Measurements from ENCODE around the gene CDKN1B. TPM values are rescaled to one million over a fixed set of nuclear protein-coding genes. Genes with fewer than 3 reads are reported as not detected.

Gene CDKN1B
- total and polyA plus RNA-seq, 2 experiments from 2014 or later = 7.0 to 46.0 TPM

- Histone ChIP-seq H3K4me3 (no peak overlapping the region), H3K27me3 (no peaks in the 10 kb centered on the region), H3K4me1 (ENCODE audit: insufficient read depth) (no peaks in the 10 kb centered on the region), H3K27ac (no peak overlapping the region), H3K4me2 (no peak overlapping the region), H3K36me3 (replicated peaks; ENCODE audit: insufficient read depth, low read depth) (no peaks in the 10 kb centered on the region), H3K9me3 (ENCODE audit: low read depth) (no peaks in the 10 kb centered on the region), H3K79me2 (no peaks in the 10 kb centered on the region), H2AFZ (no peak overlapping the region), H3K9me2 (replicated peaks; ENCODE audit: insufficient read depth) (no peaks in the 10 kb centered on the region), H4K20me1 (ENCODE audit: insufficient read depth, poor library complexity, severe bottlenecking) (no peaks in the 10 kb centered on the region)
- TF ChIP-seq EZH2 (IDR thresholded peaks at IDR 0.05; ENCODE audit: borderline replicate concordance) = no peak
- no peak for TF ChIP-seq EZH2phosphoT487 (IDR thresholded peaks at IDR 0.05; ENCODE audit: low read depth, severe bottlenecking, unreplicated experiment)
- TF ChIP-seq CTCF (IDR thresholded peaks at IDR 0.05; ENCODE audit: poor library complexity) = no peak
- DNase-seq (ENCODE audit: low spot score) = no peak
Observed at GRCh38 chr12:12686925-12687324, 30.2 kb upstream of the CDKN1B start.

GRCh38 chr12:12689647-12690300 lies 27.4 kb upstream of the CDKN1B start:
- no peaks in the 10 kb centered on the region for H4K20me1 ChIP-seq (ENCODE audit: insufficient read depth, poor library complexity, severe bottlenecking)
- H3K4me1 ChIP-seq (ENCODE audit: insufficient read depth) = no peaks in the 10 kb centered on the region
- H3K79me2 ChIP-seq = no peaks in the 10 kb centered on the region
- H3K9me3 ChIP-seq (ENCODE audit: low read depth) = no peaks in the 10 kb centered on the region
- no peaks in the 10 kb centered on the region for H3K9me2 ChIP-seq (replicated peaks; ENCODE audit: insufficient read depth)
- 83% methylated on average over 5 of the region's 5 CpGs for WGBS (ENCODE audit: low lambda C conversion rate, missing lambda C conversion rate)
- no peak overlapping the region for H2AFZ ChIP-seq
- TF ChIP-seq EZH2phosphoT487 (IDR thresholded peaks at IDR 0.05; ENCODE audit: low read depth, severe bottlenecking, unreplicated experiment) (no peak), EZH2 (IDR thresholded peaks at IDR 0.05; ENCODE audit: borderline replicate concordance) (no peak), CTCF (IDR thresholded peaks at IDR 0.05; ENCODE audit: poor library complexity) (no peak)
- no peak overlapping the region for H3K4me3 ChIP-seq
- H3K27me3 ChIP-seq = no peaks in the 10 kb centered on the region
- no peak overlapping the region for H3K27ac ChIP-seq
- H3K4me2 ChIP-seq = no peak overlapping the region
- DNase-seq (ENCODE audit: low spot score) = no peak
- H3K36me3 ChIP-seq (replicated peaks; ENCODE audit: insufficient read depth, low read depth) = no peaks in the 10 kb centered on the region

- Histone ChIP-seq H3K27ac (no peak overlapping the region), H3K36me3 (replicated peaks; ENCODE audit: insufficient read depth, low read depth) (no peaks in the 10 kb centered on the region), H3K9me2 (replicated peaks; ENCODE audit: insufficient read depth) (no peaks in the 10 kb centered on the region), H2AFZ (no peak overlapping the region), H3K4me2 (no peak overlapping the region), H3K27me3 (no peaks in the 10 kb centered on the region), H3K4me1 (ENCODE audit: insufficient read depth) (no peaks in the 10 kb centered on the region), H3K4me3 (no peak overlapping the region), H4K20me1 (ENCODE audit: insufficient read depth, poor library complexity, severe bottlenecking) (no peaks in the 10 kb centered on the region), H3K79me2 (no peaks in the 10 kb centered on the region), H3K9me3 (ENCODE audit: low read depth) (no peaks in the 10 kb centered on the region)
- TF ChIP-seq EZH2 (IDR thresholded peaks at IDR 0.05; ENCODE audit: borderline replicate concordance) = no peak
- TF ChIP-seq EZH2phosphoT487 (IDR thresholded peaks at IDR 0.05; ENCODE audit: low read depth, severe bottlenecking, unreplicated experiment) = no peak
- TF ChIP-seq CTCF (IDR thresholded peaks at IDR 0.05; ENCODE audit: poor library complexity) = no peak
- DNase-seq (ENCODE audit: low spot score) = no peak
- WGBS (ENCODE audit: low lambda C conversion rate, missing lambda C conversion rate) = 93% methylated on average over 2 of the region's 2 CpGs
Observed at GRCh38 chr12:12691549-12691948, 25.6 kb upstream of the CDKN1B start.
